AG09319 (cell line): ENCODE results near the gene CPD.
"Not testable (repeated sequence)": the region's sequence is repeated elsewhere in the genome, so short reads cannot be mapped to it uniquely, and the experiment has no call there.

Source experiments
- DNase-seq: peaks from one replicate; pipeline ENCODE4 v3.0.0-alpha.2; 2010; ENCODE audit warnings: low read depth; ENCODE audit errors: extremely low read depth
- CTCF ChIP-seq: IDR thresholded peaks from 2 replicates; pipeline ENCODE4 v1.5.1; 2011; ENCODE audit warnings: low read depth, mild to moderate bottlenecking, inconsistent platforms, low read length, moderate library complexity

CPD gene

GRCh38 chr17:30339086-30339485 lies 39.6 kb upstream of the CPD start:
- no peak for DNase-seq
- TF ChIP-seq CTCF, result no peak

GRCh38 chr17:30340801-30341356 lies 37.8 kb upstream of the CPD start:
- no peak for DNase-seq
- no peak for TF ChIP-seq CTCF

GRCh38 chr17:30341703-30342249 lies 37.0 kb upstream of the CPD start:
- DNase-seq, result no peak
- TF ChIP-seq CTCF, result no peak

GRCh38 chr17:30343244-30343643 lies 35.5 kb upstream of the CPD start:
- not testable (repeated sequence) for DNase-seq

GRCh38 chr17:30343796-30344195 lies 34.9 kb upstream of the CPD start:
- no peak for DNase-seq
- TF ChIP-seq CTCF, result no peak

- no peak for TF ChIP-seq CTCF
- no peak for DNase-seq
These were observed 34.2 kb upstream of the CPD start for GRCh38 chr17:30344283-30345088.

GRCh38 chr17:30345089-30345433 lies 33.7 kb upstream of the CPD start:
- TF ChIP-seq CTCF, result no peak
- no peak for DNase-seq
